NCI-H2227 (cell line): Measurements from ENCODE around the gene DEFB131A.
A peak's percentile ranks its signal among the peaks of the same experiment; 100 is the strongest.
"Not testable (repeated sequence)": the region's sequence is repeated elsewhere in the genome, so short reads cannot be mapped to it uniquely, and the experiment has no call there.

Experiments
- DNase-seq: peaks from one replicate; lab custom pipeline; 2025; ENCODE audit not compliant: unreplicated experiment; lab: John Stamatoyannopoulos, UW

DEFB131A gene

GRCh38 chr4:9494256-9495035 is 50.2 kb downstream of the DEFB131A start:
- not testable (repeated sequence) for DNase-seq

DNA sequence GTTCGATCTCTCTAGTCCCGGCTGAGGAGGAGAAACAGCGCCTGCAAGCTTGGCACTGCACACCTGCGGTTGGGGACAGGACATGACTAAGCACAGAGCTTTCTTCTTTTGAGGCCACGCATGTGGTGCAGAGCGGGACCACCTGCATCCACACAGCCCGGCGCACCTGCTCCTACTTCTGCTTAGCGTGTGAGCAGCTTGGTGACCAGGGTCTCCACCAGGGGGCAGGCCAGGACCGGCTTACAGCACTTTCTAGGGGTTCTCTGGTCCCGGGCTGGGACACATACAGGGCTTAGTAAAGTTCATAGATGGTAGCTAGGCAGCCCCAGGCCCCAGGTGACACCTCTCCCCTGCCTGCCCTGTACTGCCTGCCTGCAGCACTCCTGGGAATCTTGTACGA is 51.2 kb downstream of the DEFB131A start:
- DNase-seq: peak; percentile 1

- DNase-seq: not testable (repeated sequence)
These were observed 53.6 kb downstream of the DEFB131A start for GRCh38 chr4:9497575-9498467.

DNA sequence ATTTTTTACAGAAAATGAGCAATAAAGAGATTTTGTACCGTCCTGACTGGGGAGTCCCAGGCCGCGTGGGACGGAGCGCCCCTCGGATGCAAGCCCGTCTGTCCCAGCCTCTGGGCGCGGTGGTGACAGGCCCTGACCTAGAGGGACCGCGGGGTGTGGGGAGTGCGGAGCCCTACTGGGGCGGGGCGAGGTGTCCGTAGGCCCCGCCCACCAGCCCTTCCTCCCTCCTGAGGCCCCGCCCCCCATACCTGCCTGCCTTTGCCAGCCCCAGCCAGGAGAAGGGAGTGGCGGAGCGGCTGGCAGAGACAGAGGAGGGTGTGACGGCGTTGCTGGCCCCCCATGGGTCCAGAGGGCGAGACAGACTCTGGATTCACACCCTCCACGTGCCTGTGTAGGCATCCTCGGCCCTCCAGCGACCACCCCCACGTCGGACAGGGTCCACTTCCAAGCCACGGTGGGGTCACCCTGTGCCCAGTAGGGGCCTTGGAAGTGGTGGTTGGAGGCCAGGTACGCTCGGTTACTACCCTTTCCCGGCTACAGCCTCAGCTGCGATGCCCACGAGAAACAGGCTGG is 54.3 kb downstream of the DEFB131A start:
- not testable (repeated sequence) for DNase-seq

DNA sequence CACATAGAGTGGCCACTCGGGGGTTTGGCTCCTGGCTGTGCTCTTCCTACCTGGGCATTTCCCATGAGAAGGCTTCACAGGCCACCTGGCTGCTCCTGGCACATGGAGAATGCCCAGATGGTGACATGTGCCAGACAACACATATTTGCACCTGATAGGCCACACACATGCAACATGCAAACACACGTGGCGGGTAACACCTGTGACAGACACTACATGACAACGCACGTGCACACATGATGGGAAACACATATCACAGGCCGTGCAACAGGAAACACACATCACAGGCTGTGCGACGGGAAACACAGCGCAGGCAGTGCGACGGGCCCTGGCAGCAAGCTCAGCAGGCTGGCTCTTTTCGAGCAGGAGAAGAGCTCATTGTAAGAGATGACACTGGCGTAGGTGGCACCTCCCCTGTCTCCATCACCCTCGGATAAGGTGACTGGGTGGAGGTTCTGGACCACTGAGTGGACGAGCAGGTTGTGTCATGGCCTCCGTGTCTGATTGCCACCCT is 55.8 kb downstream of the DEFB131A start:
- not testable (repeated sequence) for DNase-seq
